NCI-H1092 treated with DMSO at 0.1 percent for 48 hours (cell line): ENCODE results near the gene LZTS3.
A peak's percentile ranks its signal among the peaks of the same experiment; 100 is the strongest.
"Not testable (repeated sequence)": the region's sequence is repeated elsewhere in the genome, so short reads cannot be mapped to it uniquely, and the experiment has no call there.

Experiments used
- DNase-seq: peaks from one replicate; lab custom pipeline; 2025; lab: John Stamatoyannopoulos, UW

LZTS3 gene

DNA sequence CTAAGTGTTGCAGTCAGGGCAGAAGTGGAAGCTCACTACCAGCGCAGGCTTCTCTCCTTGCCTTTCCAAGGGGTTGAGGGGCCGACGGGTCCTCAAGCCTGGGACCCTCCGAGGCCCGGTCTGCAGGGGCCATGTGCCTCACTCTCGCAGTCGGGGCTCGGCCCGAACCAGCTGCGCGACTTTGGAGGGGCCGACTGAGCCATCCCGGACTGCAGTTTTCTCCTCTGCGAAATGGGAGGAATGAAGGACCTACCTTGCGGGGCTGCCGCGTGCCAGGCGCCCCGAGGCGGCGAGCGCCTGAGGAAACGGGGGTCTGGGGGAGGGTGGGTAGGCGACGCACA is 5.6 kb downstream of the LZTS3 start:
- no peak for DNase-seq

DNA sequence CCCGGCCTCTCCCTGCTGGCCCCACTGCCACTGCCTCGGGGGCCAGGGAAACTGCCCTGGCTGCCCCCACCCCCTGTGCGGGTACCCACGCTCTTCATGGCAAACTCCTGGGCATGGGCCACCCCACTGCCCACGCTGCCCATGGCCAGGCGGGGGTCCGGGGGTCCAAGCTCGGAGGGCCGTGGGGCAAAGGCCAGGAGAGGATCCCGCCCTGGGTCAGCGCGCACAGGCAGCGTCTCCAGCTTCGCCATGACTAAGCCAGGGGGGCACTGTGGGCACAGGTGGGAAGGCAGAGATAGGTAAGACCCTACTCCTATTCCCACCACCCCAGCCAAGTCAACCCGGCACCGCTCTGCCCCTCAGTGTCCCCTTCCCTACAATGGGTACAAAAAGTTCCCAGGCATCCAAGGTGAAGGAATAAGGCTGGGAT is 6.4 kb downstream of the LZTS3 start:
- DNase-seq: no peak

- no peak for DNase-seq
Measured at GRCh38 chr20:3166338-3166912, 6.9 kb downstream of the LZTS3 start.

DNA sequence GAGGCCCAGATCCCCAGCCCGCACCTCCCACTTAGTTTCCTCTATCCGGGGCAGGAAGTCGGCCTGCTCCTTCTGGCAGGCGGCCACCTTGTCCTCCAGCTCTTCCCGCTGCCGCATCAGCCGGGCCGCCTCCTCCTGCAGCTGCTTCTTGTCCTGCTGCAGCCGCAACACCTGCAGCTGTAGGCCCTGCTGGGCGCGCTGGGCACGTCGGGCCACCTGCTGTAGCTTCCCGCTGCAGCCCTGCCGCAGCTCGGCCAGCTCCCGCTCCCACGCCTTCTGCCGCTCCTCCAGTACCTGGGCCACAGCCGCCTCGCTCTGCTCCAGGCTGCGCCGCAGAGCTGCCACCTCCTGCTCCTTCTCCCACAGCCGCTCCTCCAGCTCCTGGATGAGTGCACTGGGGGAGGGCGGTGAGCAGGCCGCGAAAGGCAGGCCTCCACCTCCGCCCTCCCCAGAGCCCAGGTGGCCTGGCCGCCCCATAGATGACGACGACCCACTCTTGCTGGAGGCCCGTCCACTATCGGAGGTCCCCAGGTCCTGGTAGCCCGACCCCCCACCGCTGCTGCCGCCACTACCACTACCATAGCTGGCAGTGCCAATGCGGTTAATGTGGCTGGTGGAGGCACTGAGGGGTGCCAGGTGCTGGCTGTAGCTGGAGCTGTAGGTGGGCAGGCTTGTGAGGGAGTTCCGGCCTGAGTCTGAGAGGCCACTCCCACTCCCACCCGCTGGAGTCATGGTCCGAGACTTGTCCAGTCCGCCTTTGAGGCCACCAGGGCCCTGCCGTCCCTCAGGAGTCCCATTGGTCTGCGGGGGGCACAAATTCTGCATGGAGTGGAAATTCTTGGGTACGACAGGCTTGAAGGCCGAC is 7.6 kb downstream of the LZTS3 start:
- peak; percentile 76 for DNase-seq

- no peak for DNase-seq
Measured at GRCh38 chr20:3164763-3165410, 8.5 kb downstream of the LZTS3 start.

- DNase-seq: peak; percentile 3
Measured at GRCh38 chr20:3164043-3164762, 9.1 kb downstream of the LZTS3 start.

GRCh38 chr20:3163099-3164042 is 10.0 kb downstream of the LZTS3 start:
- peak; percentile 66 for DNase-seq

GRCh38 chr20:3162080-3162611 is 11.2 kb downstream of the LZTS3 start:
- peak; percentile 93 for DNase-seq

DNA sequence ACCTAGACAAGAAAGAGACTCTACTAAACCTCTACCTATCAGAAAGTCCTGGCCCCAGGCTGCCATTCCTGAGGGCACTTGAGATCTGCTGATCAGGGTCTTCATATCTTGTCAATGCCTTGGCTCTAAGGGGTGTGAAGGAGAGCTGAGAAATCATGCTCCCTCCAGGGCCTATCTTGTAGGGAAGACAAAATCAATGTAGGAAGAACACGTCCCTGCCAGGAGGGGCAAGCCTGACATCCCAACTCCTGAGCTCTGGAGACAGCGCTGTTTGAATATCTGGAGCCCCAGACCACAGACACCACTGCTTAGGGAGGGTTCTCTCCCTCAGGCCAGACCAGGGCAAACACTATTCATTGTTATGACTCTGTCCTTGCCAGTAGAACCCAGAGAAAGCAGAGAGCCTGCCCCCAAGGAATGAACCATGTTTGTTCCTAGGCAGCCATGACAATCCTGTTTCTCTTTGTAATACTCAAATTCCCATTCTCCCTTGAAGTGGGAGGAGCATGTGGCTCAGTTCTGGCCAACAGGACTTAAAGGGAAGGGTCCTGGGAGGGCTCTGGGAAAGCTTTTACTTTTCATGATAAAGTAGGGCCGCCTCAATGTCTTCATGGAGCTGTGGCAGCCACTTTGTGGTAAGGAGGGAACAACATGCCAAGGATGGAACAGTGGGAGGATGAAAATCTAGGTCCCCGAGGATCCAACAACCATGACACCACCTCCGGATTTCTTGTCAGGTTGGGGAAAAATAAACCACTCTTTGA is 11.9 kb downstream of the LZTS3 start:
- no peak for DNase-seq

- no peak for DNase-seq
Measured at GRCh38 chr20:3160418-3160817, 12.9 kb downstream of the LZTS3 start.

DNA sequence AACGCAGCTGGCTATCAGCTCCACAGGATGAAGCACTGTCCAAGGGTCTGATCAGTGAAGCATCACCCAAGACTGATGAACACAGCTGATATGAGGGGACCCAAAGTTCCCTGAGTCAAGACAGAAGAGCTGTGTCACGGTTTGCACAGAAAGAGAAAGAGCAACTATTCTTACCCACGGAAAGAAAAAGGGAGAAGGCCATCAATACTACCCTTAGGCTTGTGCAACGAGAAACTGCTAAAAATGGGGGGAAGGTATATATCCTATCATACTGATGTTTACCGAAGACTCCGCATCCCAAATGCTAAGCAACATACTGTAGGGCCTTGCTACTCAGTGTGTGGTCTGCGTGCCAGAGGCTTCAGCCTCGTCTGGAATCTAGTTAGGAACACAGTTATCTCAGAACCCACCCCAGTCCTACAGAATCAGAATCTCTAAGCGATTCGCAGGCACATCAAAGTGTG is 14.3 kb downstream of the LZTS3 start:
- no peak for DNase-seq

DNA sequence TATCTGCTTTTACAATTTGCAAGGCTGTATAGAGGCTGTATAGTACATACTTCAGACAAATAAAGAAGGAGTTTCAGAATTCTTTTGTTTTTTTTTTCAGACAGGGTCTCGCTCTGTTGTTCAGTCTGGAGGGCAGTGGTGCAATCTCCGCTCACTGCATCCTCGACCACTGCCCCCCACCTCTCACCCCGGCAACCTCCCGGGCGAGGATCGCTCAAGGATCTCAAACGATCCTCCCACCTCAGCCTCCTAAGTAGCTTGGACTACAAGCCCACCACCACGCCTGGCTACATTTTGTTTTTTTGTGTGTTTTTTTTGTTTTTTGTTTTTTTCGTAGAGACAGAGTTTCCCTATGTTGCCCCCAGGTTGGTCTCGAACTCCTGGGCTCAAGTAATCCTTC is 15.5 kb downstream of the LZTS3 start:
- DNase-seq: no peak

GRCh38 chr20:3156811-3157619 is 16.3 kb downstream of the LZTS3 start:
- no peak for DNase-seq

GRCh38 chr20:3152057-3152644 is 21.2 kb downstream of the LZTS3 start:
- DNase-seq: not testable (repeated sequence)

DNA sequence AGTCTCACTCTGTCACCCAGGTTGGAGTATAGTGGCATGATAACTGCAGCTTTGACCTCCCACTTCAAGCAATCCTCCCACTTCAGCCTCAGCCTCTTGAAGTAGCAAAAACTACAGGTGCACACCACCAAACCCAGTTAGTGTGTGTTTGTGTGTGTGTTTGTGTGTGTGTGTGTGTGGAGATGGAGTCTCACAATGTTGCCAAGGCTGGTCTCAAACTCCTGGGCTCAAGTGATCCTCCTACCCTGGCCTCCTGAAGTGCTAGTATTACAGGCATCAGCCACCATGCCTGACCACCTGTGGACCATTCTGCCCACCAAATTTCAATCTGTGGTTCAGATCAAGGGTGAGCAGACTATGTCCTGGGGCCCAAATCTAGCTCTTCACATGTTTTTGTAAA is 22.4 kb downstream of the LZTS3 start:
- no peak for DNase-seq

- DNase-seq: no peak
Measured at GRCh38 chr20:3146732-3147341, 26.5 kb downstream of the LZTS3 start.

GRCh38 chr20:3141757-3142156 is 31.6 kb downstream of the LZTS3 start:
- no peak for DNase-seq

DNA sequence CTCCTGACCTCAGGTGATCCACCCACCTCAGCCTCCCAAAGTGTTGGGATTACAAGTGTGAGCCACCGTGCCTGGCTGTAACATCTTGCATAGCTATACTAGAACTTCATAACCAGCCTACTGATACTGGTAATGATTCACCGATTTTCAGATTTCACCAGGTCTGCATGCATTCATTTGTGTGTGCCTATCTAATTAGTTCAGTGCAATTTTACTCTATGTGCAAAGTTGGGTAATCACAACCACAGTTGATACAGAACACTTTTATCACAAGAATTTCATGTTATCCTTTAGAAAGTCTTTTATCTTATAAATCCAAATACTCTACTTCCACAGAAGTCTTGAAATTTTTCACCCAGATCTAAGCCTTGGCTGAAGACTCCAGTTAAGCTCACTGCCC is 35.9 kb downstream of the LZTS3 start:
- DNase-seq: no peak
